ENCODE measurements around the gene CLASP1. TPM values are rescaled to one million over a fixed set of nuclear protein-coding genes. Genes with fewer than 3 reads are reported as not detected.

The CLASP1 gene
- total and polyA plus RNA-seq, 2 experiments from 2014 or later, result 20.1 to 37.4 TPM

DNA sequence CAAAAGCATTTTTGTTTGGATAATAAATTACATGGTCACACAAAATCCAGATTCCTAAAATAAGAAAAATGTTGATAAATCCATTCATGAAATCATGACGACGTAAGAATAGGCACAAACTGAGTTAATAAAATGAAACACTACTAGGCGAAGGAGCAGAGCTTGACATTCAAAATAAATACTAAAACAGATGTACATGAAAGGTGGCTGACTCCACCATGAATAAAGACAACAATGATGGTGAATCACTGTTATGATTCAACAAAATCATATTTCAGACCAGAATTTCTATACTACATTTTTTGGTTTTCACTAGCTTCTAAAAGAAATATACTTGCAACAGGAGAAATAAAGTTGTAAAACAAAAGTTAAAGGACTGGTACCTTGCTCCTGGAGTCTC is 240.6 kb downstream of the CLASP1 start:
- in situ Hi-C loops (cut with MboI), result no loop called here
- DNase-seq, result peak; percentile 21
- H3K9me2 ChIP-seq (ENCODE audit: insufficient read depth), result no peaks in the 10 kb centered on the region
- no peak overlapping the region for H3K27ac ChIP-seq
- no peak overlapping the region for H3K4me3 ChIP-seq
- no peaks in the 10 kb centered on the region for H4K20me1 ChIP-seq (ENCODE audit: insufficient read depth)
- H3F3A ChIP-seq (ENCODE audit: insufficient read depth), result 0 out of 2 replicates have a peak, but pooled peaks cover 17% of the 10 kb centered on the region
- H3K4me2 ChIP-seq (ENCODE audit: unreplicated experiment), result no peak overlapping the region
- 86 to 88% methylated on average over 3 of the region's 3 CpGs for WGBS, 2 experiments (ENCODE audit: low coverage in 1 of 2, low lambda C conversion rate in 2 of 2, missing lambda C conversion rate in 2 of 2)
- no peaks in the 10 kb centered on the region for H3K27me3 ChIP-seq (replicated peaks; ENCODE audit: insufficient read depth)
- no peaks in the 10 kb centered on the region for H3K79me2 ChIP-seq (ENCODE audit: insufficient read depth)
- peaks cover 35% of the 10 kb centered on the region for H3K36me3 ChIP-seq (ENCODE audit: low read depth)
- H2AFZ ChIP-seq, result no peak overlapping the region
- H3K4me1 ChIP-seq (ENCODE audit: insufficient read depth), result peaks cover 6% of the 10 kb centered on the region; the same call in 1 of the 2 replicates
- no peak for TF ChIP-seq EZH2phosphoT487 (IDR thresholded peaks at IDR 0.05; ENCODE audit: insufficient read depth, low read depth)
- TF ChIP-seq EZH2 (IDR thresholded peaks at IDR 0.05; ENCODE audit: insufficient read depth, poor library complexity, severe bottlenecking), result no peak
- no peak overlapping the region for H3K9ac ChIP-seq
- H3K9me3 ChIP-seq (ENCODE audit: low read depth), result no peaks in the 10 kb centered on the region

DNA sequence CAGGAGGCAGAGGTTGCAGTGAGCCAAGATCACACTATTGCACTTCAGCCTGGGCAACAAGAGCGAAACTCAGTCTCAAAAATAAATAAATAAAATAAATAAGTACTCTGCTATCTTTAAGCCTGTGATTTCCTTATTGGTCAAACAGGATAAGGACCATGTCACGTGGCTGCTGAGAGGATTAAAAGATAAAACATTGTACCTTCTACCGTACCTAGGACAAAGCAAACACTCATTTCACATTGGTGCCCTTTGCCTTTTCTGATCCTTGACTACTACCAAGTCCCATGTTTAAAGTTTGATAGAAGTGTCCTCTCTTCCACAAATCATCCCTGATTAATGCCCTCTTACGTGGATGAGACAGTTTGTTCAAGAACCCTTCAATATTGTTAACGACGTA is 244.0 kb downstream of the CLASP1 start:
- Histone ChIP-seq H3K27ac (no peak overlapping the region), H3K27me3 (replicated peaks; ENCODE audit: insufficient read depth) (no peaks in the 10 kb centered on the region), H3K4me2 (ENCODE audit: unreplicated experiment) (no peak overlapping the region), H3K79me2 (ENCODE audit: insufficient read depth) (no peaks in the 10 kb centered on the region), H2AFZ (no peak overlapping the region), H3K9ac (no peak overlapping the region), H3K9me3 (ENCODE audit: low read depth) (no peaks in the 10 kb centered on the region), H3F3A (ENCODE audit: insufficient read depth) (0 out of 2 replicates have a peak, but pooled peaks cover 14% of the 10 kb centered on the region), H4K20me1 (ENCODE audit: insufficient read depth) (no peaks in the 10 kb centered on the region), H3K4me3 (no peak overlapping the region), H3K4me1 (ENCODE audit: insufficient read depth) (peaks cover 6% of the 10 kb centered on the region; the same call in 1 of the 2 replicates), H3K9me2 (ENCODE audit: insufficient read depth) (no peaks in the 10 kb centered on the region), H3K36me3 (ENCODE audit: low read depth) (peaks cover 41% of the 10 kb centered on the region)
- no peak for TF ChIP-seq EZH2phosphoT487 (IDR thresholded peaks at IDR 0.05; ENCODE audit: insufficient read depth, low read depth)
- no peak for TF ChIP-seq EZH2 (IDR thresholded peaks at IDR 0.05; ENCODE audit: insufficient read depth, poor library complexity, severe bottlenecking)
- DNase-seq, result no peak
- WGBS, 2 experiments (ENCODE audit: low coverage in 1 of 2, low lambda C conversion rate in 2 of 2, missing lambda C conversion rate in 2 of 2), result 96 to 99% methylated on average over 6 of the region's 6 CpGs
- in situ Hi-C loops (cut with MboI), result no loop called here

DNA sequence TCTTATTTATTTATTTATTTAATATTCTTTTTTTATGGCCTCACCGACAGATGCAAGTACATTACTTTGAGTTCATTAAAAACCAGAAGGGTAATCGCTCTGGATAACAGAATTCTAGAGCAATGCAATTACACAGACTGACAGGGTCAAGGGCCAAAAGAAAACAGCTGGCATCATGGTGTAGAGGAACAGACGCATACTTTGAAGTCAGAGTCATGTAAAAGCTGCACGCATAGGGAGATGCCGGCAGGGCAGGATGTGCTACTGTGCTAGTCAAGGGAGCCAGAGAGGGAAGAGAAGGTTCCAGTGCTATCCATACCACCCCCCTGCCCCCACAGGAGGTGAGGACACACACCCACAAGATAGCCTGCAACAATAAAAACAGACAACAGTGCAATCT is 249.1 kb downstream of the CLASP1 start:
- peak; percentile 1 for DNase-seq
- H4K20me1 ChIP-seq (ENCODE audit: insufficient read depth), result no peaks in the 10 kb centered on the region
- in situ Hi-C loops (cut with MboI), result no loop called here

GRCh38 chr2:121398853-121399252 is 250.4 kb downstream of the CLASP1 start:
- Histone ChIP-seq H3K4me3 (no peak overlapping the region), H3K9ac (no peak overlapping the region), H2AFZ (no peak overlapping the region), H3F3A (ENCODE audit: insufficient read depth) (no peaks in the 10 kb centered on the region; the same call in 1 of the 2 replicates), H3K36me3 (ENCODE audit: low read depth) (peaks cover 40% of the 10 kb centered on the region), H3K4me2 (ENCODE audit: unreplicated experiment) (no peak overlapping the region), H3K79me2 (ENCODE audit: insufficient read depth) (no peaks in the 10 kb centered on the region), H3K9me2 (ENCODE audit: insufficient read depth) (no peaks in the 10 kb centered on the region), H3K27me3 (replicated peaks; ENCODE audit: insufficient read depth) (no peaks in the 10 kb centered on the region), H3K4me1 (ENCODE audit: insufficient read depth) (no peaks in the 10 kb centered on the region), H3K27ac (no peak overlapping the region), H4K20me1 (ENCODE audit: insufficient read depth) (no peaks in the 10 kb centered on the region), H3K9me3 (ENCODE audit: low read depth) (no peaks in the 10 kb centered on the region)
- in situ Hi-C loops (cut with MboI), result loop anchor here (25.0 kb wide), 1 partner anchor 313 kb away; no protein-coding TSS in a partner anchor
- DNase-seq, result peak; percentile 20
- 79 to 81% methylated on average over 3 of the region's 3 CpGs for WGBS, 2 experiments (ENCODE audit: low coverage in 1 of 2, low lambda C conversion rate in 2 of 2, missing lambda C conversion rate in 2 of 2)
- TF ChIP-seq EZH2 (IDR thresholded peaks at IDR 0.05; ENCODE audit: insufficient read depth, poor library complexity, severe bottlenecking) (no peak), EZH2phosphoT487 (IDR thresholded peaks at IDR 0.05; ENCODE audit: insufficient read depth, low read depth) (no peak)

More for the DNA sequence above, 249.1 kb downstream of the CLASP1 start:
- Histone ChIP-seq H3K4me2 (ENCODE audit: unreplicated experiment) (no peak overlapping the region), H3K9ac (no peak overlapping the region), H3K27me3 (replicated peaks; ENCODE audit: insufficient read depth) (no peaks in the 10 kb centered on the region), H3K9me2 (ENCODE audit: insufficient read depth) (no peaks in the 10 kb centered on the region), H3K36me3 (ENCODE audit: low read depth) (peaks cover 32% of the 10 kb centered on the region), H3K79me2 (ENCODE audit: insufficient read depth) (no peaks in the 10 kb centered on the region), H3F3A (ENCODE audit: insufficient read depth) (no peaks in the 10 kb centered on the region; the same call in 1 of the 2 replicates), H3K4me1 (ENCODE audit: insufficient read depth) (no peaks in the 10 kb centered on the region), H2AFZ (no peak overlapping the region), H3K27ac (no peak overlapping the region), H3K9me3 (ENCODE audit: low read depth) (no peaks in the 10 kb centered on the region), H3K4me3 (no peak overlapping the region)
- TF ChIP-seq EZH2 (IDR thresholded peaks at IDR 0.05; ENCODE audit: insufficient read depth, poor library complexity, severe bottlenecking), result no peak
- no peak for TF ChIP-seq EZH2phosphoT487 (IDR thresholded peaks at IDR 0.05; ENCODE audit: insufficient read depth, low read depth)
- WGBS, 2 experiments (ENCODE audit: low coverage in 1 of 2, low lambda C conversion rate in 2 of 2, missing lambda C conversion rate in 2 of 2), result 83 to 85% methylated on average over 5 of the region's 5 CpGs

Measured in GM23248 (cell line).